ENCODE data around the gene MYRF.

The MYRF gene

GRCh38 chr11:61762798-61763197 lies 10.4 kb downstream of the MYRF start:
- peak; percentile 68 for DNase-seq

GRCh38 chr11:61763930-61764605 lies 11.6 kb downstream of the MYRF start:
- no peak for DNase-seq

GRCh38 chr11:61764606-61765260 lies 12.3 kb downstream of the MYRF start:
- no peak for DNase-seq

GRCh38 chr11:61765550-61766253 lies 13.3 kb downstream of the MYRF start:
- no peak for DNase-seq

GRCh38 chr11:61766353-61766841 lies 14.0 kb downstream of the MYRF start:
- DNase-seq = peak; percentile 19

GRCh38 chr11:61768376-61769076 lies 16.1 kb downstream of the MYRF start:
- DNase-seq = no peak

GRCh38 chr11:61769169-61769920 lies 16.9 kb downstream of the MYRF start:
- peak; percentile 21 for DNase-seq

- no peak for DNase-seq
These were observed 17.7 kb downstream of the MYRF start for GRCh38 chr11:61769946-61770683.

GRCh38 chr11:61771195-61771894 lies 18.9 kb downstream of the MYRF start:
- DNase-seq = no peak

GRCh38 chr11:61771985-61772455 lies 19.6 kb downstream of the MYRF start:
- no peak for DNase-seq

GRCh38 chr11:61773356-61773755 lies 20.9 kb downstream of the MYRF start:
- no peak for DNase-seq

- DNase-seq = no peak
These were observed 21.4 kb downstream of the MYRF start for GRCh38 chr11:61773809-61774208.

- no peak for DNase-seq
These were observed 22.0 kb downstream of the MYRF start for GRCh38 chr11:61774411-61774810.

- no peak for DNase-seq
These were observed 22.7 kb downstream of the MYRF start for GRCh38 chr11:61775106-61775505.

GRCh38 chr11:61775606-61776554 lies 23.4 kb downstream of the MYRF start:
- DNase-seq = no peak

GRCh38 chr11:61776561-61777075 lies 24.2 kb downstream of the MYRF start:
- DNase-seq = peak; percentile 58

- no peak for DNase-seq
These were observed 25.0 kb downstream of the MYRF start for GRCh38 chr11:61777234-61778090.

- DNase-seq = no peak
These were observed 26.0 kb downstream of the MYRF start for GRCh38 chr11:61778357-61778886.
